OCI-LY3 (cell line): ENCODE measurements around the gene RNF169.

Experiments
- H2AFZ ChIP-seq: fragments of 200-600, 300-600 bp; shearing (Covaris generic); 2 replicates; pipeline ENCODE4 v1.6.0; 2014; ENCODE audit warnings: antibody characterized with exemption, low read depth, low read length
- H3K27ac ChIP-seq: fragments of 200-600, 300-600 bp; sonication (generic); 2 replicates; pipeline ENCODE4 v1.5.1; 2014; ENCODE audit warnings: mild to moderate bottlenecking, low read length, moderate library complexity, mixed read lengths
- H3K27me3 ChIP-seq: fragments of 200-600, 300-600 bp; sonication (generic); 2 replicates; pipeline ENCODE4 v1.6.1; 2014; ENCODE audit warnings: low read depth, low read length, mixed read lengths
- H3K36me3 ChIP-seq: fragments of 200-600, 300-600 bp; sonication (generic); replicated peaks from 2 replicates; pipeline ENCODE3; 2014; ENCODE audit warnings: low read depth, low read length, mixed read lengths
- H3K4me1 ChIP-seq: fragments of 300-600, 200-600 bp; sonication (generic); 2 replicates; pipeline ENCODE4 v1.6.1; 2014; ENCODE audit warnings: low read length, mixed read lengths
- H3K4me2 ChIP-seq: fragments of 200-600, 300-600 bp; sonication (generic); 2 replicates; pipeline ENCODE4 v1.6.1; 2014; ENCODE audit warnings: low read length, mixed read lengths
- H3K4me3 ChIP-seq: fragments of 300-600, 200-600 bp; sonication (generic); 2 replicates; pipeline ENCODE4 v1.5.1; 2014; ENCODE audit warnings: antibody characterized with exemption, mild to moderate bottlenecking, low read length, moderate library complexity
- H3K79me2 ChIP-seq: fragments of 300-600, 200-600 bp; shearing (Covaris generic); 2 replicates; pipeline ENCODE4 v1.6.1; 2014; ENCODE audit warnings: mild to moderate bottlenecking, low read length, mixed read lengths
- H3K9ac ChIP-seq: fragments of 300-600, 200-600 bp; shearing (Covaris generic); 2 replicates; pipeline ENCODE4 v1.6.0; 2014; ENCODE audit warnings: mild to moderate bottlenecking, low read length, moderate library complexity
- H3K9me3 ChIP-seq: fragments of 200-600, 300-600 bp; shearing (Covaris generic); 2 replicates; pipeline ENCODE4 v1.6.1; 2014; ENCODE audit warnings: low read length, mixed read lengths; ENCODE audit not compliant: insufficient read depth
- H4K20me1 ChIP-seq: fragments of 200-600, 300-600 bp; sonication (generic); 2 replicates; pipeline ENCODE4 v1.6.1; 2016; ENCODE audit warnings: low read length, mixed read lengths; ENCODE audit not compliant: insufficient read depth
- EZH2phosphoT487 ChIP-seq: fragments of 200-600 bp; shearing (Covaris generic); IDR thresholded peaks from 2 replicates; pipeline ENCODE4 v1.6.1; 2018; ENCODE audit warnings: antibody characterized with exemption, mixed run types, low read depth
- TF ChIP-seq, protein P1 (sequence below): fragments of 200-600, 300-600 bp; sonication (generic); IDR thresholded peaks from 2 replicates; pipeline ENCODE4 v1.5.1; 2014; ENCODE audit warnings: antibody characterized with exemption, low read length, low read depth

RNF169 gene

GRCh38 chr11:74771139-74771538, 22.5 kb downstream of the RNF169 start:
- Histone ChIP-seq H4K20me1 (peaks cover 76% of the 10 kb centered on the region), H3K79me2 (peaks cover 83% of the 10 kb centered on the region), H3K27ac (no peak overlapping the region)

DNA sequence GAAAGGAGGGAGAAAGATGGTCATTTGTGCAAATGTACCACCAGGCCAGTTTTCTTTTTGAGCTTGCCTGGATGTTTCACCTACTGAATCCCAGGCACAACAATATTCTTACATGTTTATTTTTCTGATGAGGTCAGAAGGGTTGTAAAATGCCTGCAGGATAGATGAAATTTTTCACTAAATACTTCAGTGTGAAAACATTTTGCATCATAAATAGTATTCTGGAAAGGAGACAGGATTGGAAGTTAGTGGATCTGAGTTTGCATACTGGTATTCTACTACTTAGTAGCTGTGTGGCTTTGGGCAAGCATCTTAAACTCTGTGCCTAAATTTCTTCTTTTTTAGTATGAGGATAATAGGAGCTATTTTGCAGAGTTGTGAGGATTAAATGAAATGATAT, 24.8 kb downstream of the RNF169 start:
- peaks cover 29% of the 10 kb centered on the region for H3K4me1 ChIP-seq
- H3K36me3 ChIP-seq, result peaks cover 4% of the 10 kb centered on the region
- H3K79me2 ChIP-seq, result peaks cover 93% of the 10 kb centered on the region
- peaks cover 92% of the 10 kb centered on the region for H4K20me1 ChIP-seq
- H3K4me2 ChIP-seq, result no peak overlapping the region
- no peak overlapping the region for H3K9ac ChIP-seq
- H3K27ac ChIP-seq, result no peak overlapping the region
- H3K9me3 ChIP-seq, result no peaks in the 10 kb centered on the region
- H3K4me3 ChIP-seq, result no peak overlapping the region
- no peaks in the 10 kb centered on the region for H3K27me3 ChIP-seq
- no peak overlapping the region for H2AFZ ChIP-seq
- TF ChIP-seq, protein P1, sequence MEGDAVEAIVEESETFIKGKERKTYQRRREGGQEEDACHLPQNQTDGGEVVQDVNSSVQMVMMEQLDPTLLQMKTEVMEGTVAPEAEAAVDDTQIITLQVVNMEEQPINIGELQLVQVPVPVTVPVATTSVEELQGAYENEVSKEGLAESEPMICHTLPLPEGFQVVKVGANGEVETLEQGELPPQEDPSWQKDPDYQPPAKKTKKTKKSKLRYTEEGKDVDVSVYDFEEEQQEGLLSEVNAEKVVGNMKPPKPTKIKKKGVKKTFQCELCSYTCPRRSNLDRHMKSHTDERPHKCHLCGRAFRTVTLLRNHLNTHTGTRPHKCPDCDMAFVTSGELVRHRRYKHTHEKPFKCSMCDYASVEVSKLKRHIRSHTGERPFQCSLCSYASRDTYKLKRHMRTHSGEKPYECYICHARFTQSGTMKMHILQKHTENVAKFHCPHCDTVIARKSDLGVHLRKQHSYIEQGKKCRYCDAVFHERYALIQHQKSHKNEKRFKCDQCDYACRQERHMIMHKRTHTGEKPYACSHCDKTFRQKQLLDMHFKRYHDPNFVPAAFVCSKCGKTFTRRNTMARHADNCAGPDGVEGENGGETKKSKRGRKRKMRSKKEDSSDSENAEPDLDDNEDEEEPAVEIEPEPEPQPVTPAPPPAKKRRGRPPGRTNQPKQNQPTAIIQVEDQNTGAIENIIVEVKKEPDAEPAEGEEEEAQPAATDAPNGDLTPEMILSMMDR, result no peak
- no peak for TF ChIP-seq EZH2phosphoT487

More at GRCh38 chr11:74771139-74771538, 22.5 kb downstream of the RNF169 start:
- Histone ChIP-seq H3K9me3 (no peaks in the 10 kb centered on the region), H2AFZ (no peak overlapping the region), H3K36me3 (peaks cover 4% of the 10 kb centered on the region), H3K4me3 (no peak overlapping the region), H3K9ac (no peak overlapping the region), H3K27me3 (no peaks in the 10 kb centered on the region), H3K4me1 (peaks cover 28% of the 10 kb centered on the region), H3K4me2 (no peak overlapping the region)
- TF ChIP-seq EZH2phosphoT487, result no peak
- TF ChIP-seq, protein P1, result no peak

GRCh38 chr11:74775762-74776161, 27.1 kb downstream of the RNF169 start:
- peaks cover 93% of the 10 kb centered on the region for H4K20me1 ChIP-seq
- no peak for TF ChIP-seq EZH2phosphoT487
- TF ChIP-seq, protein P1, result no peak

GRCh38 chr11:74776546-74776945, 27.9 kb downstream of the RNF169 start:
- H3K9ac ChIP-seq, result no peak overlapping the region
- no peak overlapping the region for H2AFZ ChIP-seq
- H3K9me3 ChIP-seq, result no peaks in the 10 kb centered on the region
- H3K79me2 ChIP-seq, result peaks cover 92% of the 10 kb centered on the region
- H3K4me3 ChIP-seq, result no peak overlapping the region
- H3K27me3 ChIP-seq, result no peaks in the 10 kb centered on the region; the same call in 1 of the 2 replicates
- peaks cover 4% of the 10 kb centered on the region for H3K36me3 ChIP-seq
- H4K20me1 ChIP-seq, result peaks cover 93% of the 10 kb centered on the region
- peaks cover 26% of the 10 kb centered on the region for H3K4me1 ChIP-seq
- no peak overlapping the region for H3K27ac ChIP-seq
- TF ChIP-seq EZH2phosphoT487, result no peak
- TF ChIP-seq, protein P1, result no peak
- no peak overlapping the region for H3K4me2 ChIP-seq

More at GRCh38 chr11:74775762-74776161, 27.1 kb downstream of the RNF169 start:
- Histone ChIP-seq H3K9ac (no peak overlapping the region), H3K27me3 (no peaks in the 10 kb centered on the region; the same call in 1 of the 2 replicates), H3K79me2 (peaks cover 92% of the 10 kb centered on the region), H3K4me1 (peaks cover 26% of the 10 kb centered on the region), H3K4me3 (no peak overlapping the region), H3K27ac (no peak overlapping the region), H3K9me3 (no peaks in the 10 kb centered on the region), H3K36me3 (peaks cover 4% of the 10 kb centered on the region), H2AFZ (no peak overlapping the region), H3K4me2 (no peak overlapping the region)
